Left lung (tissue), 10 donors: ENCODE results near the gene C1QTNF1. TPM values are rescaled to one million over a fixed set of nuclear protein-coding genes. Genes with fewer than 3 reads are reported as not detected.

Source experiments
- ATAC-seq: fragments of 200-7000 bp; cut with Tn5 transposase; one replicate; pipeline ENCODE4 v1.9.1; 2020; ENCODE audit warnings: moderate library complexity
- DNase-seq, 4 donors: peaks; one replicate each; pipeline ENCODE4 v3.0.0-alpha.2; 2013 to 2020
- H3K27ac ChIP-seq, 2 donors: fragments of 200-600 bp; sonication (generic) in 1 of 2; one replicate each; pipeline versions ENCODE4 v1.5.0 to v1.8.0; 2020 to 2021
- H3K27me3 ChIP-seq, 2 donors: fragments of 200-600 bp; sonication (generic) in 1 of 2; one replicate each; pipeline versions ENCODE4 v1.5.0 to v1.8.0; 2020 to 2021
- H3K36me3 ChIP-seq, 2 donors: fragments of 200-600 bp; sonication (generic) in 1 of 2; one replicate each; pipeline versions ENCODE4 v1.5.0 to v1.8.0; 2020 to 2021
- H3K4me1 ChIP-seq, 2 donors: fragments of 200-600 bp; one replicate each; pipeline ENCODE4 v1.8.0; 2021
- H3K4me3 ChIP-seq, 2 donors: fragments of 200-600 bp; sonication (generic) in 1 of 2; one replicate each; pipeline versions ENCODE4 v1.5.0 to v1.8.0; 2020 to 2021; ENCODE audit warnings: mild to moderate bottlenecking in 1 of 2
- H3K9me3 ChIP-seq, 2 donors: fragments of 200-600 bp; sonication (generic) in 1 of 2; one replicate each; pipeline versions ENCODE4 v1.5.0 to v1.8.0; 2020 to 2021
- intact Hi-C, 2 donors: fragments of 100-400 bp; cut with DNase I; formaldehyde crosslinking; loops; one replicate each; pipeline versions ENCODE4 v1.11.2 to v1.14.2; 2022
- polyA plus RNA-seq, 6 donors: library from polyadenylated mRNA; unstranded; fragments of 120-200 nt; gene quantifications; one replicate each; pipeline ENCODE4 v1.2.1, GENCODE V29; 2013; ENCODE audit not compliant: insufficient read length in 6 of 6
- total RNA-seq, 2 donors: library from RNA; stranded (reverse); fragmentation: NEBNext Ultra II Directional; extraction: Animal tissue kit (Norgen Biotek cat#: 25700); gene quantifications; one replicate each; pipeline ENCODE4 v1.2.1, GENCODE V29; 2021
- TF ChIP-seq, protein P1 (sequence below), 2 donors: fragments of 200-600 bp; sonication (generic) in 1 of 2; IDR thresholded peaks; one replicate each; pipeline versions ENCODE4 v1.5.0 to v1.8.0; 2021; ENCODE audit warnings: antibody characterized with exemption in 2 of 2
- donor health status: DM: no; HTN: yes; CAD: no.
- donor health status: DM: no; HTN: no; CAD: no.

Gene C1QTNF1
- total and polyA plus RNA-seq, 8 donors: 1.4 to 31.4 (median 2.2) TPM

DNA sequence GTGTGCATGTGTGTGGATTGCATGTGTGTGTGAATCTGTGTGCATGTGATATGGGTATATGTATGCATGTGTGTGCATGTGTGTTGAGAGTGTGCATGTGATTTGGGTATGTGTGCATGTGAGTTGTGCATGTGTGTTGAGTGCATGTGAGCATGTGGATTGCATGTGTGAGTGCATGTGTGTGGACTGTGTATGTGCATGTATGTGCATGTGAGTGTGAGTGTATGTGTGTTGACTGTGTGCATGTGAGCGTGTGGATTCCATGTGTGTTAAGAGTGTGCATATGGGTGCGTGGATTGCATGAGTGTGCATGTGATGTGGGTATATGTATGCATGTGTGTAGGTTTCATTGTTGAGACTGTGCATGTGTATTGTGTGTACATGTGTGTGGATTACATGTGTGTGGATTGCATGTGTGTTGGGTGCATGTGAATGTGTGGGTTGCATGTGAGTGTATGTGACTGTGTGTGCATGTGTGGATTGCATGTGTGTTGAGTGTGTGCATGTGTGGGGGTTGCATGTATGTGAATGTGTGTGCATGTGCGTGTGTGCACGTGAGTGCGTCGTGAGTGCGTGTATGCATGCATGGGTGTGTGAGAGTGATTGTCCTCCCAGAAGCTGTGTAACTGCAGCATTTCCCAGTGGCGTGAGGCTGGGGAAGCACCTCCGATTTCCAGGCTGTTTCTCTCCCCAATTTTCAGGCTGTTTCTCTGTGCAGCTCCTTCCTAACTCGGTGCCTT is 19.4 kb downstream of the C1QTNF1 start:
- TF ChIP-seq, protein P1, sequence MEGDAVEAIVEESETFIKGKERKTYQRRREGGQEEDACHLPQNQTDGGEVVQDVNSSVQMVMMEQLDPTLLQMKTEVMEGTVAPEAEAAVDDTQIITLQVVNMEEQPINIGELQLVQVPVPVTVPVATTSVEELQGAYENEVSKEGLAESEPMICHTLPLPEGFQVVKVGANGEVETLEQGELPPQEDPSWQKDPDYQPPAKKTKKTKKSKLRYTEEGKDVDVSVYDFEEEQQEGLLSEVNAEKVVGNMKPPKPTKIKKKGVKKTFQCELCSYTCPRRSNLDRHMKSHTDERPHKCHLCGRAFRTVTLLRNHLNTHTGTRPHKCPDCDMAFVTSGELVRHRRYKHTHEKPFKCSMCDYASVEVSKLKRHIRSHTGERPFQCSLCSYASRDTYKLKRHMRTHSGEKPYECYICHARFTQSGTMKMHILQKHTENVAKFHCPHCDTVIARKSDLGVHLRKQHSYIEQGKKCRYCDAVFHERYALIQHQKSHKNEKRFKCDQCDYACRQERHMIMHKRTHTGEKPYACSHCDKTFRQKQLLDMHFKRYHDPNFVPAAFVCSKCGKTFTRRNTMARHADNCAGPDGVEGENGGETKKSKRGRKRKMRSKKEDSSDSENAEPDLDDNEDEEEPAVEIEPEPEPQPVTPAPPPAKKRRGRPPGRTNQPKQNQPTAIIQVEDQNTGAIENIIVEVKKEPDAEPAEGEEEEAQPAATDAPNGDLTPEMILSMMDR (IDR thresholded peaks at IDR 0.05): no peak
- ATAC-seq: no peak

DNA sequence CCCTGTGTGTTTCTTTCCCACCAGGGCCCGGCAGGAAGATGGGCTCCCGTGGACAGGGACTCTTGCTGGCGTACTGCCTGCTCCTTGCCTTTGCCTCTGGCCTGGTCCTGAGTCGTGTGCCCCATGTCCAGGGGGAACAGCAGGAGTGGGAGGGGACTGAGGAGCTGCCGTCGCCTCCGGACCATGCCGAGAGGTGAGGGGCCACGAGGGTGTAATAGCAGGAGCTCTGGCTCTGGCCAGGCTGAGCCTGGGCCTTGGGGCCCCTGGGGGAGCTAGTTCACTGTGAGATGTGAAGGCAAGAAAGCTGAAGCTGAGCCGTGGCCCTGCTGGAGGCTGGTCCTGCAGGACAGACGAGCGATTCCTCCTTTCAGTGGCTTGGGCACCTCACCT is 20.0 kb downstream of the C1QTNF1 start:
- DNase-seq (peak in 2 of 4 donors; percentile 27 to 61), ATAC-seq (no peak)
- H3K27me3 ChIP-seq: no peaks in the 10 kb centered on the region
- H3K4me1 ChIP-seq: peaks cover 0 to 23% of the 10 kb centered on the region in 2 donors
- H3K27ac ChIP-seq: no peak overlapping the region
- no peaks in the 10 kb centered on the region for H3K36me3 ChIP-seq
- H3K4me3 ChIP-seq: no peak overlapping the region
- TF ChIP-seq, protein P1 (IDR thresholded peaks at IDR 0.05): no peak
- intact Hi-C loops: no loop called here
- H3K9me3 ChIP-seq: no peaks in the 10 kb centered on the region

More for the DNA sequence above, 19.4 kb downstream of the C1QTNF1 start:
- Histone ChIP-seq H3K4me1 (peaks cover 0 to 29% of the 10 kb centered on the region in 2 donors), H3K27ac (no peak overlapping the region), H3K36me3 (no peaks in the 10 kb centered on the region), H3K4me3 (no peak overlapping the region), H3K27me3 (no peaks in the 10 kb centered on the region), H3K9me3 (no peaks in the 10 kb centered on the region)
- no peak for DNase-seq
- intact Hi-C loops: no loop called here

GRCh38 chr17:79044462-79044861 is 20.5 kb downstream of the C1QTNF1 start:
- ATAC-seq (no peak), DNase-seq (peak in 1 of 4 donors; percentile 25)
- intact Hi-C loops: no loop called here
- no peaks in the 10 kb centered on the region for H3K36me3 ChIP-seq
- no peak overlapping the region for H3K27ac ChIP-seq
- no peak overlapping the region for H3K4me3 ChIP-seq
- TF ChIP-seq, protein P1 (IDR thresholded peaks at IDR 0.05): no peak
- peaks cover 0 to 18% of the 10 kb centered on the region in 2 donors for H3K4me1 ChIP-seq
- H3K9me3 ChIP-seq: no peaks in the 10 kb centered on the region
- no peaks in the 10 kb centered on the region for H3K27me3 ChIP-seq

GRCh38 chr17:79045001-79045729 is 21.2 kb downstream of the C1QTNF1 start:
- Histone ChIP-seq H3K27me3 (no peaks in the 10 kb centered on the region), H3K9me3 (no peaks in the 10 kb centered on the region), H3K27ac (no peak overlapping the region), H3K4me1 (peaks cover 0 to 17% of the 10 kb centered on the region in 2 donors), H3K36me3 (no peaks in the 10 kb centered on the region), H3K4me3 (no peak overlapping the region)
- ATAC-seq: no peak
- intact Hi-C loops: no loop called here
- TF ChIP-seq, protein P1 (IDR thresholded peaks at IDR 0.05): no peak
- peak in 1 of 4 donors; percentile 22 for DNase-seq

GRCh38 chr17:79045842-79046196 is 21.9 kb downstream of the C1QTNF1 start:
- no peak overlapping the region for H3K27ac ChIP-seq
- peaks cover 0 to 17% of the 10 kb centered on the region in 2 donors for H3K4me1 ChIP-seq
- no peaks in the 10 kb centered on the region for H3K36me3 ChIP-seq
- no peak overlapping the region for H3K4me3 ChIP-seq
- no peaks in the 10 kb centered on the region for H3K9me3 ChIP-seq
- intact Hi-C loops: no loop called here
- ATAC-seq: peak; percentile 90
- no peaks in the 10 kb centered on the region for H3K27me3 ChIP-seq
- peak; percentile 47 to 95 (median 66) for DNase-seq
- TF ChIP-seq, protein P1 (IDR thresholded peaks at IDR 0.05): peak; percentile 91 to 92
